HG02852 (cell line): ENCODE measurements around the gene MAP3K20.
"Not testable (repeated sequence)": the region's sequence is repeated elsewhere in the genome, so short reads cannot be mapped to it uniquely, and the experiment has no call there.

ENCODE experiments used
- ATAC-seq: cut with Tn5 transposase; IDR thresholded peaks from one replicate; pipeline ENCODE4 v1.9.1; 2021; ENCODE audit warnings: mild to moderate bottlenecking, moderate library complexity; ENCODE audit not compliant: unreplicated experiment

Gene MAP3K20

GRCh38 chr2:173193925-173194324 is 118.3 kb downstream of the MAP3K20 start:
- ATAC-seq: no peak

GRCh38 chr2:173195100-173195499 is 119.5 kb downstream of the MAP3K20 start:
- no peak for ATAC-seq

GRCh38 chr2:173196080-173196479 is 120.4 kb downstream of the MAP3K20 start:
- no peak for ATAC-seq

GRCh38 chr2:173196638-173197037 is 121.0 kb downstream of the MAP3K20 start:
- no peak for ATAC-seq

GRCh38 chr2:173198327-173198726 is 122.7 kb downstream of the MAP3K20 start:
- ATAC-seq: no peak

GRCh38 chr2:173199294-173199693 is 123.6 kb downstream of the MAP3K20 start:
- no peak for ATAC-seq

GRCh38 chr2:173202570-173202969 is 126.9 kb downstream of the MAP3K20 start:
- no peak for ATAC-seq

GRCh38 chr2:173204316-173204715 is 128.7 kb downstream of the MAP3K20 start:
- no peak for ATAC-seq

- no peak for ATAC-seq
Measured at GRCh38 chr2:173205375-173205774, 129.7 kb downstream of the MAP3K20 start.

GRCh38 chr2:173207124-173207523 is 131.5 kb downstream of the MAP3K20 start:
- ATAC-seq: not testable (repeated sequence)

GRCh38 chr2:173210270-173211196 is 134.9 kb downstream of the MAP3K20 start:
- no peak for ATAC-seq

GRCh38 chr2:173213181-173213580 is 137.5 kb downstream of the MAP3K20 start:
- ATAC-seq: no peak

GRCh38 chr2:173214213-173214612 is 138.6 kb downstream of the MAP3K20 start:
- ATAC-seq: no peak

- ATAC-seq: no peak
Measured at GRCh38 chr2:173215316-173215715, 139.7 kb downstream of the MAP3K20 start.

GRCh38 chr2:173216051-173216450 is 140.4 kb downstream of the MAP3K20 start:
- no peak for ATAC-seq

- no peak for ATAC-seq
Measured at GRCh38 chr2:173216668-173217067, 141.0 kb downstream of the MAP3K20 start.

- ATAC-seq: no peak
Measured at GRCh38 chr2:173217116-173217840, 141.6 kb downstream of the MAP3K20 start.

GRCh38 chr2:173218326-173219056 is 142.8 kb downstream of the MAP3K20 start:
- ATAC-seq: no peak

GRCh38 chr2:173221132-173221695 is 145.6 kb downstream of the MAP3K20 start:
- no peak for ATAC-seq

GRCh38 chr2:173221937-173222594 is 146.4 kb downstream of the MAP3K20 start:
- peak; percentile 74 for ATAC-seq
